Loucy (cell line): ENCODE results near the gene RGS5.

Experiments
- EZH2phosphoT487 ChIP-seq: fragments of 200-600 bp; IDR thresholded peaks from 2 replicates; pipeline ENCODE4 v1.6.1; 2018; ENCODE audit warnings: antibody characterized with exemption, mild to moderate bottlenecking, moderate library complexity, borderline replicate concordance
- TF ChIP-seq, protein P1 (sequence below): fragments of 200-600 bp; sonication (generic); conservative IDR thresholded peaks from 2 replicates; pipeline ENCODE4 v1.5.1; 2014; ENCODE audit warnings: mild to moderate bottlenecking, antibody characterized with exemption, low read length

DNA sequence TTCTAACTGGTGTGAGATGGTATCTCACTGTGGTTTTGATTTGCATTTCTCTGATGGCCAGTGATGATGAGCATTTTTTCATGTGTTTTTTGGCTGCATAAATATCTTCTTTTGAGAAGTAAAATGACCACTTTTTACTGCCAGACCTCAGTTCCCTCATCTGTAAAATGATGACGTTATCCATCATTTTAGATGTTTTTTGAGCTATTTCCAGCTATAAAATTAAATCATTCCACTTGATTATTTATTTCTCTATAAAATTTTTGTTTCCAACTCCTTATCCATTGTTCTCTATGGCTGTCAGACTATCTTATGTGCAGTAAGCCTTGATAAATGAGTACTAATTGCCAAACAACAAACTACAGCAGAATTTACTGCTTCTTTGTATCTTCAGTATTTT, 33.2 kb downstream of the RGS5 start:
- TF ChIP-seq, protein P1, sequence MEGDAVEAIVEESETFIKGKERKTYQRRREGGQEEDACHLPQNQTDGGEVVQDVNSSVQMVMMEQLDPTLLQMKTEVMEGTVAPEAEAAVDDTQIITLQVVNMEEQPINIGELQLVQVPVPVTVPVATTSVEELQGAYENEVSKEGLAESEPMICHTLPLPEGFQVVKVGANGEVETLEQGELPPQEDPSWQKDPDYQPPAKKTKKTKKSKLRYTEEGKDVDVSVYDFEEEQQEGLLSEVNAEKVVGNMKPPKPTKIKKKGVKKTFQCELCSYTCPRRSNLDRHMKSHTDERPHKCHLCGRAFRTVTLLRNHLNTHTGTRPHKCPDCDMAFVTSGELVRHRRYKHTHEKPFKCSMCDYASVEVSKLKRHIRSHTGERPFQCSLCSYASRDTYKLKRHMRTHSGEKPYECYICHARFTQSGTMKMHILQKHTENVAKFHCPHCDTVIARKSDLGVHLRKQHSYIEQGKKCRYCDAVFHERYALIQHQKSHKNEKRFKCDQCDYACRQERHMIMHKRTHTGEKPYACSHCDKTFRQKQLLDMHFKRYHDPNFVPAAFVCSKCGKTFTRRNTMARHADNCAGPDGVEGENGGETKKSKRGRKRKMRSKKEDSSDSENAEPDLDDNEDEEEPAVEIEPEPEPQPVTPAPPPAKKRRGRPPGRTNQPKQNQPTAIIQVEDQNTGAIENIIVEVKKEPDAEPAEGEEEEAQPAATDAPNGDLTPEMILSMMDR = no peak
- TF ChIP-seq EZH2phosphoT487 = no peak
